Activated CD4-positive, alpha-beta memory T cell treated with anti-CD3 and anti-CD28 coated beads, Interleukin-2, amount 10 ng/mL, durations not matched to agents 7 days and 5 days (primary cell): ENCODE data around the gene ATP5ME. TPM values are rescaled to one million over a fixed set of nuclear protein-coding genes. Genes with fewer than 3 reads are reported as not detected.

Experiments used
- CTCF ChIA-PET: fragments of 350-600 bp; sonication (Branson Sonifier 250); formaldehyde crosslinking; loops from one replicate; lab custom pipeline; 2021; ENCODE audit warnings: antibody characterized with exemption, inconsistent platforms; lab: Charles Lee
- POLR2A ChIA-PET: fragments of 350-600 bp; sonication (Branson Sonifier 250); formaldehyde crosslinking; loops from one replicate; lab custom pipeline; 2021; ENCODE audit warnings: antibody characterized with exemption; lab: Charles Lee
- DNase-seq: peaks from one replicate; pipeline ENCODE4 v3.0.0-alpha.2; 2020
- H3K27ac Mint-ChIP-seq: one replicate; pipeline ENCODE4 v1.8.0; 2021; ENCODE audit warnings: mild to moderate bottlenecking, mixed read lengths
- H3K27me3 Mint-ChIP-seq: one replicate; pipeline ENCODE4 v1.8.0; 2021; ENCODE audit warnings: mixed read lengths
- H3K36me3 Mint-ChIP-seq: one replicate; pipeline ENCODE4 v1.8.0; 2021; ENCODE audit warnings: low read depth, mixed read lengths
- H3K4me1 Mint-ChIP-seq: one replicate; pipeline ENCODE4 v1.8.0; 2021; ENCODE audit warnings: mixed read lengths
- H3K4me3 Mint-ChIP-seq: one replicate; pipeline ENCODE4 v1.8.0; 2021; ENCODE audit warnings: mild to moderate bottlenecking, mixed read lengths
- H3K9me3 Mint-ChIP-seq: one replicate; pipeline ENCODE4 v1.8.0; 2021; ENCODE audit warnings: mixed read lengths
- total RNA-seq, 2 experiments: library from RNA; stranded (reverse); gene quantifications; one replicate each; pipeline ENCODE4 v1.2.3, GENCODE V29; 2021

Gene ATP5ME, protein sequence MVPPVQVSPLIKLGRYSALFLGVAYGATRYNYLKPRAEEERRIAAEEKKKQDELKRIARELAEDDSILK
- 100 to 1,000 TPM; 205 TPM for total RNA-seq

DNA sequence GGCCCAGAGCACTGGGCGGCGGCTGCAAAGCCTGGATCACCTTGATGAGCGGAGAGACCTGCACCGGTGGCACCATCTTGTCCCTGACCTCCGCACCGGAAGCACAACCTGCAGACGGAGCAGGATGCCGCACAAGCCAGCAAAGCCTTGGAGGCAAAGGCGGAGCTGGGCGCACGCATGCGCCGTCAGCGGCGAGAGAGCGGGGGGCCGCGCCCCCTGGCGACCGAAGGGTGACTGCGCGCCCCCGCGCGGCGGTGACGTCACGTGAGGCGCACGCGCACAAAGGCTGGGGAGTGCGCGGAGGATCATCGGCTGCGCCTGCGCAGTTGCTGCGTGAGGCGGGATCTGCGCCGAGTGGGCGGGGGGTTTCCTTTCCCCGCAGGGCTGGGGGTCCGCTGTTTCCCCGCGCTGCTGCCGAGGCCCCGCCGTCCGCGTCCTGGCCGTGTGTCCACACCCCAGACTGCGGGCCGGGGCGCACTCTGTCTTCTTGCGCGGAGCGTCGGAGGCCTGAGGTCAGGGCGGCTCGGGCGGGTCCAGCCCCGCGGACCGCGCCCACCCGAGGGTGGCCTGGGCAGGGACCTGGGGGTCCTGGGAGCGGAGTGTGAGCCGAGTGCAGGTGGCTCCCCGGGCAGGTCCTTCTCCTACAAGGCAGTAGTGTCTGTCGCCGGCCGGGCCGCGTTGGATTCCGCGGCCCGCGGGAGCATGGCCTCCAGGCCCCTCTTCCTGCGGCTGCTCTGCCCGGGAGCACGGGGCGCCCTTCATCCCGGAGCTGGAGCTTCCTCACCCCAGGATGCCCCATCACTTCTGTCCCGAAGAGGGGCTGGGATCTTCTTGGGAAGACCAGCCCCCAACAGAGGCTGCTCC is at the start of gene ATP5ME, which contains the start of gene MYL5:
ATP5ME (minus strand) TSS at position 105 of the 864 bp plus-strand sequence; CDS start at position 76, 29 bp downstream.
MYL5 (plus strand) TSS at position 371 of the 864 bp plus-strand sequence. CDS start 3,485 bp downstream, outside the sequence.
- Mint-ChIP-seq H3K27me3 (no peaks in the 10 kb centered on the region), H3K27ac (peak within 1 kb of the TSS; percentile 80), H3K4me3 (peak within 1 kb of the TSS; percentile 85), H3K4me1 (peaks cover 13% of the 10 kb centered on the region), H3K9me3 (no peaks in the 10 kb centered on the region), H3K36me3 (peaks cover 30% of the 10 kb centered on the region)
- DNase-seq, result peak; percentile 98
- POLR2A ChIA-PET, result interaction anchor here (0.6 to 3.3 kb wide), 16 partner anchors 9 to 593 kb away, joined by 3 to 40 read pairs (median 4); partner anchors contain the start of genes GAK, TMEM175, ZNF141 and ZNF718
- CTCF ChIA-PET, result interaction anchor here (0.6 to 3.6 kb wide), 9 partner anchors 9 to 550 kb away, joined by 3 to 29 read pairs (median 5); partner anchors contain the start of gene ZNF718

GRCh38 chr4:722851-723360 is 48.8 kb upstream of the ATP5ME start:
- ChIA-PET POLR2A (no interaction called here), CTCF (no interaction called here)
- Mint-ChIP-seq H3K4me3 (no peak overlapping the region), H3K9me3 (peaks cover 21% of the 10 kb centered on the region), H3K27ac (no peak overlapping the region), H3K36me3 (peaks cover 51% of the 10 kb centered on the region), H3K27me3 (no peaks in the 10 kb centered on the region), H3K4me1 (no peaks in the 10 kb centered on the region)
- no peak for DNase-seq

GRCh38 chr4:722169-722725 is 48.2 kb upstream of the ATP5ME start:
- H3K27me3 Mint-ChIP-seq, result no peaks in the 10 kb centered on the region
- no peak overlapping the region for H3K27ac Mint-ChIP-seq
- peaks cover 2% of the 10 kb centered on the region for H3K4me1 Mint-ChIP-seq
- ChIA-PET CTCF (no interaction called here), POLR2A (no interaction called here)
- no peak overlapping the region for H3K4me3 Mint-ChIP-seq
- no peak for DNase-seq
- peaks cover 21% of the 10 kb centered on the region for H3K9me3 Mint-ChIP-seq
- H3K36me3 Mint-ChIP-seq, result peaks cover 56% of the 10 kb centered on the region

- Mint-ChIP-seq H3K36me3 (peaks cover 56% of the 10 kb centered on the region), H3K27me3 (no peaks in the 10 kb centered on the region), H3K4me3 (no peak overlapping the region), H3K4me1 (peaks cover 2% of the 10 kb centered on the region), H3K27ac (no peak overlapping the region), H3K9me3 (peaks cover 21% of the 10 kb centered on the region)
- CTCF ChIA-PET, result no interaction called here
- POLR2A ChIA-PET, result no interaction called here
- DNase-seq, result no peak
Measured at GRCh38 chr4:721261-722168, 47.4 kb upstream of the ATP5ME start.

- no peak for DNase-seq
- peaks cover 2% of the 10 kb centered on the region for H3K4me1 Mint-ChIP-seq
- H3K27ac Mint-ChIP-seq, result no peak overlapping the region
- no peaks in the 10 kb centered on the region for H3K27me3 Mint-ChIP-seq
- POLR2A ChIA-PET, result no interaction called here
- CTCF ChIA-PET, result no interaction called here
- peaks cover 56% of the 10 kb centered on the region for H3K36me3 Mint-ChIP-seq
- H3K4me3 Mint-ChIP-seq, result no peak overlapping the region
- peaks cover 21% of the 10 kb centered on the region for H3K9me3 Mint-ChIP-seq
Measured at GRCh38 chr4:720111-720860, 46.2 kb upstream of the ATP5ME start.

GRCh38 chr4:718460-718859 is 44.4 kb upstream of the ATP5ME start:
- H3K4me3 Mint-ChIP-seq, result no peak overlapping the region
- POLR2A ChIA-PET, result no interaction called here
- H3K27ac Mint-ChIP-seq, result no peak overlapping the region
- CTCF ChIA-PET, result no interaction called here
- H3K27me3 Mint-ChIP-seq, result no peaks in the 10 kb centered on the region
- DNase-seq, result no peak
- H3K36me3 Mint-ChIP-seq, result peaks cover 50% of the 10 kb centered on the region
- peaks cover 21% of the 10 kb centered on the region for H3K9me3 Mint-ChIP-seq
- peaks cover 2% of the 10 kb centered on the region for H3K4me1 Mint-ChIP-seq

DNA sequence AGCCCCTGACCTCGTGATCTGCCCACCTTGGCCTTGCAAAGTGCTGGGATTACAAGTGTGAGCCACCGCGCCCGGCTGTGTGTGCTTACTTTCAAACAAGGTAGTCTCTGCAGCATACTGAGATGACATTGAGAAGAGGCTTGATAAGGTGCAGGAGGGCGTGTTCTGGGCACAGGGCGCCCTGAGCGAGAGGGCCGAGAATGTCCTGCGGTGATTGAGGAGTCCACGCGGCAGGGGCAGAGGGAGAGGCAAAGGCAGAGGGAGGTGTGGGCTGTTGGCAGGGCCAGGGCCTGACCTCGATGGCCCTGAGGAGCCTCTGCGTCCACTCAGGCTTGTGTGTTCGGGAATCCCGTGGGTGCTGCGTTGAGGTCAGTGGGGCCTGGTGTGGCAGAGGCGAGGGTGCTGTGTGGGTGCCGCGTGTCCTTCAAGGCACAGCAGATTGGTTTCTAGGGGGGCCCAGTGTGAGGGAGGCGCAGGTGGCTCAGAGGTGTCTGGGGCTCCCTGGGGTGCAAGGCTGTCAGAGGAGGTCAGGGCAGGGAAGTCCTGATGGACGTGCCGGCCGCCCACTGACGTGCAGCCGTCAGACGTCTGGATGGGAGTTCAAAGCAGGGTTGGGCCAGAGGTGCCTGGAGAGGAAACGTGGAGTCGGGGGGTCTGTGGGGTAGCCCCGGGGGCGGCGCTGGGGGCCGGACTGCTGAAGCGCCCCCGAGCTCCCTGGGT is 43.7 kb upstream of the ATP5ME start:
- H3K4me3 Mint-ChIP-seq, result no peak overlapping the region
- ChIA-PET POLR2A (no interaction called here), CTCF (no interaction called here)
- peaks cover 15% of the 10 kb centered on the region for H3K9me3 Mint-ChIP-seq
- peaks cover 2% of the 10 kb centered on the region for H3K4me1 Mint-ChIP-seq
- no peaks in the 10 kb centered on the region for H3K27me3 Mint-ChIP-seq
- DNase-seq, result no peak
- no peak overlapping the region for H3K27ac Mint-ChIP-seq
- H3K36me3 Mint-ChIP-seq, result peaks cover 43% of the 10 kb centered on the region

DNA sequence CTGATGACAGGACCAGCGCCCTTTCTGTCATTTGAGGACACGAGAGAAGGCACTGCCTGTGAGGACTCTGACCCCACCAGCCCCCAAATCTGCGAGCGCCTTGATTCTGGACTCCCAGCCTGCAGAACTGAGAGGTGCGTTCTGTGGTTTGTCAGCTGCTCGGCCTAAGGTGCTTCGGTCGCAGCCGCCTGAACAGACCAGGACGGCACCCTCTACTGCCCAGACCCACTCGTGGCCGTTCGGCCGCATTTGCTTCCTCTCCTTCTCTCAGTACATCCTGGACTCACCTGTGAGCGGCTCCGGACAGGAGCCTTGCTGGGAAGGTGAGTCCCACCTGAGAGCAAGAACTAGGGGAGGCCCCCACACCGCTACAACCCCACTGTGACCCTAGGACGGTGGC is 40.0 kb upstream of the ATP5ME start:
- CTCF ChIA-PET, result no interaction called here

DNA sequence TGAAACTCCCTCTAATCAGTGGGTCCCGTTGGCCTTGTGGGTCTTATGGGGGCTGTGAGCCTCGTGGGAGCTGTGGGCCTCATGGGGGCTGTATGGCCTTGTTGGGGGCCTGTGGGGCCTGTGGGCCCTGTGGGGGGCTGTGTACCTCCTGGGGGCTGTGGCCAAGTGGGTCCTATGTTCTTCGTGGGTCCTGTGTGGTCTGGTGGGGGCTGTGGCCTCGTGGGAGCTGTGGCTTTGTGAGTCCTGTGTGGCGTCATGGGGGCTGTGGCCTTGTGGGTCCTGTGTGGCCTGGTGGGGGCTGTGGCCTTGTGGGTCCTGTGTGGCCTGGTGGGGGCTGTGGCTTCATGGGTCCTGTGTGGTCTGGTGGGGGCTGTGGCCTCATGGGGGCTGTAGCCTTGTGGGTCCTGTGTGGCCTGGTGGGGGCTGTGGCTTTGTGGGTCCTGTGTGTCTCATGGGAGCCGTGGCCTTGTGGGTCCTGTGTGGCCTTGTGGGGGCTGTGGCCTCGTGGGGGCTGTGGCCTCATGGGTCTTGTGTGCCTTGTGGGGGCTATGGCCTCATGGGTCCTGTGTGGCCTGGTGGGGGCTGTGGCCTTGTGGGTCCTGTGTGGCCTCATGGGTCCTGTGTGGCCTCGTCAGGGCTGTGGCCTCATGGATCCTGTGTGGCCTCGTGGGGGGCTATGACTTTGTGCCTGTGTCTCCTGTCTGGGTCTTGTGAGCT is 39.0 kb upstream of the ATP5ME start:
- peaks cover 32% of the 10 kb centered on the region for H3K36me3 Mint-ChIP-seq
- no peaks in the 10 kb centered on the region for H3K27me3 Mint-ChIP-seq
- POLR2A ChIA-PET, result no interaction called here
- peaks cover 18% of the 10 kb centered on the region for H3K4me1 Mint-ChIP-seq
- no peak overlapping the region for H3K4me3 Mint-ChIP-seq
- no peak for DNase-seq
- no peaks in the 10 kb centered on the region for H3K9me3 Mint-ChIP-seq
- CTCF ChIA-PET, result no interaction called here
- no peak overlapping the region for H3K27ac Mint-ChIP-seq

More for the DNA sequence above, 40.0 kb upstream of the ATP5ME start:
- no peaks in the 10 kb centered on the region for H3K9me3 Mint-ChIP-seq
- peaks cover 29% of the 10 kb centered on the region for H3K36me3 Mint-ChIP-seq
- no peak overlapping the region for H3K4me3 Mint-ChIP-seq
- H3K27ac Mint-ChIP-seq, result no peak overlapping the region
- DNase-seq, result no peak
- H3K27me3 Mint-ChIP-seq, result no peaks in the 10 kb centered on the region
- H3K4me1 Mint-ChIP-seq, result peaks cover 12% of the 10 kb centered on the region
- POLR2A ChIA-PET, result no interaction called here

DNA sequence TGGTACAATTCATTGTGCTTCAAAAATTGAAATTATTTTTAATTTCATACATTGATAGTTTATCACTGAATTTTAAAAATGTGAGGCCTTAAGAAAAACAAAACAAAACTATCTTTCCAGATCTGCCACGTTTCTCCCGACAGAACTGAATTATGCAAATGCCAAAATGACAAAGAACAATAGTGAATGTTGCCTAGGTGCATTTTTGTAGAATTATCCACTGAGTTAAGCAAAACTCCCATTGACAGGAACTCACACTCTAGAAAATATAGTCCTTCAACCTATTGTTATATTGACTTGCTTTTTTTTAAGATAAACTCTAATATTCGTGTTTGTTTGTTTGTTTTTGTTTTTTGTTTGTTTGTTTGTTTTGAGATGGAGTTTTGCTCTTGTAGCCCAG is 38.0 kb upstream of the ATP5ME start:
- Mint-ChIP-seq H3K4me1 (peaks cover 16% of the 10 kb centered on the region), H3K27ac (no peak overlapping the region), H3K4me3 (no peak overlapping the region), H3K27me3 (no peaks in the 10 kb centered on the region), H3K36me3 (peaks cover 26% of the 10 kb centered on the region), H3K9me3 (no peaks in the 10 kb centered on the region)
- POLR2A ChIA-PET, result no interaction called here
- DNase-seq, result no peak
- CTCF ChIA-PET, result no interaction called here

GRCh38 chr4:710916-711315 is 36.8 kb upstream of the ATP5ME start:
- Mint-ChIP-seq H3K27ac (no peak overlapping the region), H3K4me1 (peaks cover 16% of the 10 kb centered on the region), H3K9me3 (no peaks in the 10 kb centered on the region), H3K36me3 (peaks cover 26% of the 10 kb centered on the region), H3K27me3 (no peaks in the 10 kb centered on the region), H3K4me3 (no peak overlapping the region)
- ChIA-PET POLR2A (interaction anchor here (1.4 kb wide), 1 partner anchor 237 kb away, joined by 3 read pairs; no protein-coding TSS in a partner anchor), CTCF (no interaction called here)
- DNase-seq, result no peak
